ENCODE measurements around the gene GPSM1. TPM values are rescaled to one million over a fixed set of nuclear protein-coding genes. Genes with fewer than 3 reads are reported as not detected.
"Not testable (repeated sequence)": the region's sequence is repeated elsewhere in the genome, so short reads cannot be mapped to it uniquely, and the experiment has no call there.

Gene GPSM1
- total RNA-seq, 1 experiment from 2014 or later = 26.4 TPM

GRCh38 chr9:136351252-136351800, 24.0 kb downstream of the GPSM1 start (continued):
- no peak for TF ChIP-seq CTCF (IDR thresholded peaks at IDR 0.05 in 2 of 3, conservative IDR thresholded peaks at IDR 0.05 in 1 of 3; ENCODE audit: borderline replicate concordance in 1 of 3, insufficient read depth in 1 of 3, low read depth in 2 of 3, low read length in 2 of 3)
- TF ChIP-seq YY1 (IDR thresholded peaks at IDR 0.05; ENCODE audit: extremely low read depth, insufficient replicate concordance, low read depth, low read length) = no peak
- TF ChIP-seq POLR2A (IDR thresholded peaks at IDR 0.05; ENCODE audit: borderline replicate concordance, extremely low read depth, insufficient read depth, insufficient read length) = no peak
- no peak for TF ChIP-seq CEBPB (IDR thresholded peaks at IDR 0.05; ENCODE audit: low read depth)
- no peak for TF ChIP-seq SIN3A (IDR thresholded peaks at IDR 0.05; ENCODE audit: low read depth)
- TF ChIP-seq JUND (IDR thresholded peaks at IDR 0.05) = no peak

GRCh38 chr9:136351868-136352267, 24.5 kb downstream of the GPSM1 start:
- ATAC-seq; H3K9me2 ChIP-seq (ENCODE audit: insufficient read depth); H3K9me3 ChIP-seq (ENCODE audit: control insufficient read depth in 1 of 2, insufficient read depth in 1 of 2, low read depth in 1 of 2, low read length in 2 of 2); H3K9ac ChIP-seq (ENCODE audit: low read length); DNase-seq (ENCODE audit: low read depth, low spot score); POLR2A ChIA-PET; H3K36me3 ChIP-seq (ENCODE audit: control insufficient read depth in 1 of 2, insufficient read depth in 2 of 2, low read length in 2 of 2); H3K79me2 ChIP-seq (ENCODE audit: insufficient read depth, low read length); intact Hi-C loops (cut with micrococcal nuclease); H4K20me1 ChIP-seq (ENCODE audit: insufficient read depth); H3K4me2 ChIP-seq (ENCODE audit: low read length); BruUV-seq (replicated peaks); H2AFZ ChIP-seq (ENCODE audit: low read depth, low read length, poor library complexity, severe bottlenecking); H3K27ac ChIP-seq (ENCODE audit: low read depth, low read length); RAD21 ChIA-PET (ENCODE audit: low non-redundant PET in 1 of 2, low total read pairs in 2 of 2, uncharacterized antibody in 2 of 2, unreplicated experiment in 2 of 2); H3K4me3 ChIP-seq (replicated peaks in 1 of 2; ENCODE audit: low read depth in 1 of 2, low read length in 2 of 2); H3K27me3 ChIP-seq (ENCODE audit: insufficient read depth, low read length): not testable (repeated sequence)
- CTCF ChIA-PET = interaction anchor here (1.6 kb wide), 1 partner anchor 11 kb away, joined by 3 read pairs; no protein-coding TSS in a partner anchor
- peaks cover 9 to 22% of the 10 kb centered on the region in 2 experiments; a peak in 3 of 4 replicates for H3K4me1 ChIP-seq (ENCODE audit: control insufficient read depth in 1 of 2, insufficient read depth in 2 of 2, low read length in 2 of 2)

All from HCT116 (cell line).